A549 (cell line): ENCODE measurements around the gene SAMD7. TPM values are rescaled to one million over a fixed set of nuclear protein-coding genes. Genes with fewer than 3 reads are reported as not detected.

Experiments used
- ATAC-seq, 2 experiments: fragments of 200-7000 bp in 1 of 2; fragments of >200 bp in 1 of 2; cut with Nextera tagmentation in 1 of 2; cut with Tn5 transposase in 1 of 2; 3 replicates each; pipeline versions ENCODE4 v1.8.0 to v1.9.1; 2018 to 2020; ENCODE audit warnings: mild to moderate bottlenecking in 1 of 2, moderate library complexity in 1 of 2
- CTCF ChIA-PET: fragments of 300-600 bp; sonication (Branson Sonifier 250); formaldehyde crosslinking; extraction: SDS; loops from one replicate; lab custom pipeline; 2021; ENCODE audit warnings: antibody characterized with exemption, inconsistent platforms; lab: Yijun Ruan, JAX
- POLR2A ChIA-PET: fragments of 350-600 bp; formaldehyde crosslinking; extraction: SDS; loops from one replicate; lab custom pipeline; 2021; ENCODE audit warnings: antibody characterized with exemption, inconsistent platforms; lab: Yijun Ruan, JAX
- DNase-seq, 2 experiments: peaks; one replicate each; pipeline versions ENCODE4 v3.0.0 to v3.0.0-alpha.2; 2011 to 2016; ENCODE audit warnings: low read depth in 1 of 2, low spot score in 1 of 2
- FAIRE-seq: peaks from 2 replicates; lab custom pipeline; 2011; peaks lifted over from hg19 to GRCh38; lab: Jason Lieb, UNC
- H3K27ac ChIP-seq, 2 experiments: fragments of >200 bp; sonication (Bioruptor Twin); formaldehyde crosslinking; 3 replicates each; pipeline ENCODE4 v1.5.1; 2016 to 2017
- H3K4me1 ChIP-seq: fragments of >200 bp; sonication (Bioruptor Twin); formaldehyde crosslinking; 3 replicates; pipeline ENCODE4 v1.6.1; 2016
- H3K4me2 ChIP-seq: fragments of >200 bp; sonication (Bioruptor Twin); formaldehyde crosslinking; 3 replicates; pipeline ENCODE4 v1.6.1; 2016
- H3K4me3 ChIP-seq: fragments of >200 bp; sonication (Bioruptor Twin); formaldehyde crosslinking; 3 replicates; pipeline ENCODE4 v1.5.1; 2016
- H3K9me3 ChIP-seq: fragments of >200 bp; sonication (Bioruptor Twin); formaldehyde crosslinking; 3 replicates; pipeline ENCODE4 v1.6.1; 2016
- BHLHE40 ChIP-seq: IDR thresholded peaks from 2 replicates; pipeline ENCODE4 v1.6.1; 2012; ENCODE audit warnings: low read depth, low read length, inconsistent platforms
- CBX2 ChIP-seq: fragments of 200-600 bp; sonication (generic); IDR thresholded peaks from 2 replicates; pipeline ENCODE4 v1.6.1; 2016; ENCODE audit warnings: low read depth, mild to moderate bottlenecking, borderline replicate concordance
- CHD2 ChIP-seq: fragments of 150-350 bp; IDR thresholded peaks from 2 replicates; pipeline ENCODE4 v1.6.1; 2014; ENCODE audit warnings: low read length; ENCODE audit not compliant: partially characterized antibody
- E2F6 ChIP-seq: IDR thresholded peaks from 2 replicates; pipeline ENCODE4 v1.6.1; 2012; ENCODE audit warnings: low read depth, borderline replicate concordance
- ESRRA ChIP-seq: fragments of 150-350 bp; IDR thresholded peaks from 2 replicates; pipeline ENCODE4 v1.6.1; 2014; ENCODE audit warnings: mild to moderate bottlenecking, low read length, borderline replicate concordance
- FOXS1 ChIP-seq: fragments of 250-450 bp; sonication (Bioruptor Pico); IDR thresholded peaks from 2 replicates; pipeline ENCODE4 v1.5.0; 2020; ENCODE audit warnings: mild to moderate bottlenecking, moderate library complexity
- HDAC2 ChIP-seq: fragments of 200-600 bp; sonication (generic); IDR thresholded peaks from 2 replicates; pipeline ENCODE4 v1.6.1; 2016
- HES2 ChIP-seq: fragments of >200 bp; sonication (Bioruptor Twin); formaldehyde crosslinking; IDR thresholded peaks from 2 replicates; pipeline ENCODE4 v1.6.1; 2016
- HOXB13 ChIP-seq: fragments of 250-450 bp; sonication (Bioruptor Pico); IDR thresholded peaks from 2 replicates; pipeline ENCODE4 v1.5.0; 2020; ENCODE audit warnings: low read depth, mild to moderate bottlenecking, moderate library complexity
- HOXB5 ChIP-seq: fragments of 250-450 bp; sonication (Bioruptor Pico); IDR thresholded peaks from 2 replicates; pipeline ENCODE4 v1.5.0; 2020; ENCODE audit warnings: mild to moderate bottlenecking, moderate library complexity
- KDM1A ChIP-seq: fragments of 200-600 bp; sonication (generic); IDR thresholded peaks from 2 replicates; pipeline ENCODE4 v1.6.1; 2016; ENCODE audit warnings: low read depth, mild to moderate bottlenecking
- MAFK ChIP-seq: fragments of 450-650 bp; IDR thresholded peaks from 2 replicates; pipeline ENCODE4 v1.6.1; 2014; ENCODE audit not compliant: partially characterized antibody
- MAZ ChIP-seq: fragments of 150-350 bp; IDR thresholded peaks from 2 replicates; pipeline ENCODE4 v1.6.1; 2014; ENCODE audit warnings: antibody characterized with exemption, low read depth, low read length, borderline replicate concordance
- PHF8 ChIP-seq: fragments of 200-600 bp; sonication (generic); IDR thresholded peaks from 2 replicates; pipeline ENCODE4 v1.6.1; 2016; ENCODE audit warnings: low read depth, mild to moderate bottlenecking, antibody characterized with exemption, moderate library complexity, borderline replicate concordance
- POLR2A ChIP-seq: IDR thresholded peaks from 2 replicates; pipeline ENCODE4 v1.6.1; 2012; ENCODE audit warnings: mild to moderate bottlenecking, low read length
- RCOR1 ChIP-seq: fragments of 150-350 bp; IDR thresholded peaks from 2 replicates; pipeline ENCODE4 v1.6.1; 2014; ENCODE audit warnings: antibody characterized with exemption, low read length, low read depth
- RFX5 ChIP-seq: fragments of 450-650 bp; IDR thresholded peaks from 2 replicates; pipeline ENCODE4 v1.7.1; 2014; ENCODE audit warnings: antibody characterized with exemption, mild to moderate bottlenecking, moderate library complexity
- SMC3 ChIP-seq: fragments of >200 bp; sonication (Bioruptor Twin); formaldehyde crosslinking; IDR thresholded peaks from 3 replicates; pipeline ENCODE4 v1.6.1; 2018; ENCODE audit warnings: inconsistent platforms
- SREBF2 ChIP-seq: fragments of 450-650 bp; IDR thresholded peaks from 2 replicates; pipeline ENCODE4 v1.6.1; 2014; ENCODE audit warnings: mild to moderate bottlenecking, moderate library complexity
- USF2 ChIP-seq: fragments of 450-650 bp; IDR thresholded peaks from 2 replicates; pipeline ENCODE4 v1.6.1; 2014; ENCODE audit warnings: antibody characterized with exemption
- ZFP36 ChIP-seq: fragments of 450-650 bp; IDR thresholded peaks from 2 replicates; pipeline ENCODE4 v1.6.1; 2014; ENCODE audit warnings: borderline replicate concordance; ENCODE audit not compliant: partially characterized antibody
- ZNF302 ChIP-seq: fragments of 250-450 bp; sonication (Bioruptor Pico); IDR thresholded peaks from 2 replicates; pipeline ENCODE4 v1.9.0; 2021; ENCODE audit warnings: inconsistent platforms, mild to moderate bottlenecking, moderate library complexity
- WGBS: methylation state at CpG from one replicate; pipeline ENCODE4 v1.1.6; 2017; ENCODE audit errors: missing lambda C conversion rate; 5-methylcytosine and 5-hydroxymethylcytosine counted together
- polyA plus RNA-seq, 4 experiments: library from polyadenylated mRNA; depleted of rRNA in 3 of 4; stranded (reverse); fragments of >200 nt; fragmentation: RNase III in 1 of 4; extraction: RNeasy Plus Mini Kit Qiagen cat#74134 plus additional on column Dnase treatment in 1 of 4; gene quantifications; 2 replicates in 3 of 4; 3 replicates in 1 of 4; pipeline ENCODE4 v1.2.3, GENCODE V29; 2011 to 2017

SAMD7 gene
- polyA plus RNA-seq, 2 of the 4 experiments (the other 2 are of a cell fraction): not detected

GRCh38 chr3:169923831-169924230 is 12.5 kb downstream of the SAMD7 start:
- H3K4me1 ChIP-seq: no peaks in the 10 kb centered on the region
- no peak for FAIRE-seq
- ChIA-PET CTCF (no interaction called here), POLR2A (no interaction called here)
- no peak for DNase-seq
- no peak overlapping the region for H3K4me2 ChIP-seq
- H3K27ac ChIP-seq: no peak overlapping the region
- H3K4me3 ChIP-seq: no peak overlapping the region
- H3K9me3 ChIP-seq: no peaks in the 10 kb centered on the region
- no peak for ATAC-seq
- no peak for TF ChIP-seq HOXB13 (CRISPR knock-in tag)
- 23% methylated on average over 1 of the region's 1 CpG for WGBS

GRCh38 chr3:169929830-169930519 is 18.6 kb downstream of the SAMD7 start:
- no peak for DNase-seq
- ATAC-seq: no peak; a peak in 1 of 6 replicates
- H3K4me1 ChIP-seq: no peaks in the 10 kb centered on the region
- no peak for TF ChIP-seq RCOR1
- no peak for TF ChIP-seq E2F6
- no peak for TF ChIP-seq FOXS1
- TF ChIP-seq PHF8: no peak
- TF ChIP-seq MAZ: no peak
- no peak for TF ChIP-seq HDAC2
- no peak for TF ChIP-seq SMC3
- TF ChIP-seq SREBF2: no peak
- no peak for TF ChIP-seq ESRRA
- no peak for TF ChIP-seq HES2
- no peak for TF ChIP-seq KDM1A
- no peak for TF ChIP-seq POLR2A
- no peak for TF ChIP-seq ZNF302
- no peak for TF ChIP-seq USF2
- no peak for TF ChIP-seq CHD2
- TF ChIP-seq HOXB5: no peak
- no peak for TF ChIP-seq CBX2
- TF ChIP-seq, all 56 proteins: peak for 0
- 61% methylated on average over 3 of the region's 3 CpGs for WGBS
- no peak overlapping the region for H3K27ac ChIP-seq
- H3K9me3 ChIP-seq: no peaks in the 10 kb centered on the region
- H3K4me3 ChIP-seq: no peak overlapping the region
- ChIA-PET CTCF (interaction anchor here (0.7 kb wide), 1 partner anchor 47 kb away, joined by 4 read pairs; no protein-coding TSS in a partner anchor), POLR2A (no interaction called here)
- FAIRE-seq: no peak
- H3K4me2 ChIP-seq: no peak overlapping the region

GRCh38 chr3:169930843-169931242 is 19.5 kb downstream of the SAMD7 start:
- H3K9me3 ChIP-seq: no peaks in the 10 kb centered on the region
- ATAC-seq (no peak), DNase-seq (no peak), FAIRE-seq (no peak)
- POLR2A ChIA-PET: no interaction called here
- no peak overlapping the region for H3K4me2 ChIP-seq
- no peaks in the 10 kb centered on the region for H3K4me1 ChIP-seq
- peak; percentile 47 for TF ChIP-seq MAFK
- TF ChIP-seq BHLHE40: no peak
- TF ChIP-seq HOXB5: no peak
- no peak for TF ChIP-seq CBX2
- TF ChIP-seq RFX5: no peak
- no peak for TF ChIP-seq ZFP36
- H3K4me3 ChIP-seq: no peak overlapping the region
- CTCF ChIA-PET: interaction anchor here (0.7 kb wide), 1 partner anchor 46 kb away, joined by 4 read pairs; no protein-coding TSS in a partner anchor
- H3K27ac ChIP-seq: no peak overlapping the region
- 91% methylated on average over 3 of the region's 3 CpGs for WGBS
